IMR-90 (cell line): ENCODE measurements around the gene SLC25A51. TPM values are rescaled to one million over a fixed set of nuclear protein-coding genes. Genes with fewer than 3 reads are reported as not detected.

ENCODE experiments used
- ATAC-seq: fragments of 200-7000 bp; cut with Tn5 transposase; 2 replicates; pipeline ENCODE4 v1.9.1; 2020; ENCODE audit warnings: low read depth, mild to moderate bottlenecking, moderate library complexity
- BruUV-seq: library from RNA; stranded (reverse); fragments of 400-500 nt; replicated peaks from 2 replicates; lab custom pipeline; 2021; lab: Mats Ljungman, UMichigan
- CTCF ChIA-PET: fragments of 300-600 bp; formaldehyde crosslinking; extraction: SDS; loops from one replicate; lab custom pipeline; 2021; ENCODE audit warnings: antibody characterized with exemption; lab: Yijun Ruan, JAX
- POLR2A ChIA-PET: fragments of 300-600 bp; sonication (Branson Sonifier 250); formaldehyde crosslinking; loops from one replicate; lab custom pipeline; 2022; ENCODE audit warnings: antibody characterized with exemption; ENCODE audit not compliant: unreplicated experiment; lab: Charles Lee
- DNase-seq: peaks from one replicate; pipeline ENCODE4 v3.0.0; 2013
- H2AFZ ChIP-seq: replicated peaks from 2 replicates; pipeline ENCODE3; 2013; ENCODE audit warnings: low read length, mild to moderate bottlenecking; ENCODE audit not compliant: poor library complexity
- H2AK5ac ChIP-seq: 2 replicates; pipeline ENCODE4 v1.6.1; 2013; ENCODE audit warnings: low read depth, low read length, inconsistent platforms
- H2AK9ac ChIP-seq: replicated peaks from 2 replicates; pipeline ENCODE3; 2013; ENCODE audit warnings: mild to moderate bottlenecking, low read depth, low read length, moderate library complexity; ENCODE audit not compliant: poor library complexity
- H2BK120ac ChIP-seq: 2 replicates; pipeline ENCODE4 v1.6.1; 2013; ENCODE audit warnings: low read depth, low read length, inconsistent platforms
- H2BK15ac ChIP-seq: 3 replicates; pipeline ENCODE4 v1.6.1; 2013; ENCODE audit warnings: low read depth, low read length, inconsistent platforms
- H2BK20ac ChIP-seq: 2 replicates; pipeline ENCODE4 v1.6.1; 2013; ENCODE audit warnings: low read depth, mild to moderate bottlenecking, inconsistent platforms, low read length, moderate library complexity
- H2BK5ac ChIP-seq: 2 replicates; pipeline ENCODE4 v1.6.1; 2013; ENCODE audit warnings: mild to moderate bottlenecking, low read depth, low read length, inconsistent platforms; ENCODE audit not compliant: poor library complexity, severe bottlenecking
- H3K14ac ChIP-seq: replicated peaks from 2 replicates; pipeline ENCODE4 v1.6.1; 2013; ENCODE audit warnings: low read depth, low read length, inconsistent platforms
- H3K18ac ChIP-seq: 2 replicates; pipeline ENCODE4 v1.6.1; 2013; ENCODE audit warnings: low read depth, low read length, control low read depth
- H3K23ac ChIP-seq: 2 replicates; pipeline ENCODE4 v1.6.1; 2013; ENCODE audit warnings: low read depth, low read length, inconsistent platforms
- H3K27ac ChIP-seq: 2 replicates; pipeline ENCODE4 v1.5.1; 2013; ENCODE audit warnings: mild to moderate bottlenecking, control low read depth, low read length; ENCODE audit not compliant: insufficient read depth
- H3K27me3 ChIP-seq: 2 replicates; pipeline ENCODE4 v1.6.1; 2013; ENCODE audit warnings: low read length; ENCODE audit not compliant: control insufficient read depth, insufficient read depth
- H3K36me3 ChIP-seq: 2 replicates; pipeline ENCODE4 v1.6.1; 2013; ENCODE audit warnings: low read length, mixed read lengths; ENCODE audit not compliant: control insufficient read depth, insufficient read depth
- H3K4ac ChIP-seq: 2 replicates; pipeline ENCODE4 v1.6.1; 2013; ENCODE audit warnings: low read depth, low read length, inconsistent platforms
- H3K4me1 ChIP-seq: 2 replicates; pipeline ENCODE4 v1.6.1; 2013; ENCODE audit warnings: low read length, mixed read lengths; ENCODE audit not compliant: control insufficient read depth, insufficient read depth
- H3K4me2 ChIP-seq: 2 replicates; pipeline ENCODE4 v1.6.1; 2013; ENCODE audit warnings: low read depth, mild to moderate bottlenecking, control low read depth, low read length, moderate library complexity
- H3K4me3 ChIP-seq: 2 replicates; pipeline ENCODE4 v1.5.1; 2013; ENCODE audit warnings: low read depth, mild to moderate bottlenecking, control low read depth, low read length, moderate library complexity; ENCODE audit not compliant: insufficient read depth
- H3K56ac ChIP-seq: 2 replicates; pipeline ENCODE4 v1.6.1; 2013; ENCODE audit warnings: low read length, inconsistent platforms; ENCODE audit not compliant: insufficient read depth; ENCODE audit errors: extremely low read depth
- H3K79me1 ChIP-seq, 2 experiments: 2 replicates each; pipeline ENCODE4 v1.6.1; 2013; ENCODE audit warnings: low read length in 2 of 2, inconsistent platforms in 1 of 2, low read depth in 1 of 2
- H3K9ac ChIP-seq: 2 replicates; pipeline ENCODE4 v1.6.1; 2013; ENCODE audit warnings: low read depth, low read length, control low read depth
- H3K9me1 ChIP-seq: 2 replicates; pipeline ENCODE4 v1.6.1; 2013; ENCODE audit warnings: low read length, inconsistent platforms; ENCODE audit not compliant: insufficient read depth
- H3K9me3 ChIP-seq: 2 replicates; pipeline ENCODE4 v1.6.1; 2013; ENCODE audit warnings: low read length; ENCODE audit not compliant: control insufficient read depth, insufficient read depth
- H4K20me1 ChIP-seq: 2 replicates; pipeline ENCODE4 v1.6.1; 2013; ENCODE audit warnings: low read length, inconsistent platforms; ENCODE audit not compliant: insufficient read depth
- H4K5ac ChIP-seq: 2 replicates; pipeline ENCODE4 v1.6.1; 2013; ENCODE audit warnings: mild to moderate bottlenecking, low read depth, low read length, control low read depth
- H4K8ac ChIP-seq, 2 experiments: 2 replicates each; pipeline ENCODE4 v1.6.1; 2013; ENCODE audit warnings: low read depth in 2 of 2, low read length in 2 of 2, control low read depth in 1 of 2, inconsistent platforms in 1 of 2
- H4K91ac ChIP-seq: 2 replicates; pipeline ENCODE4 v1.6.1; 2013; ENCODE audit warnings: low read depth, low read length, inconsistent platforms; ENCODE audit not compliant: insufficient read depth
- BHLHE40 ChIP-seq: fragments of 150-350 bp; IDR thresholded peaks from 2 replicates; pipeline ENCODE4 v1.6.1; 2016; ENCODE audit warnings: mild to moderate bottlenecking, low read depth, low read length
- CTCF ChIP-seq: conservative IDR thresholded peaks from 2 replicates; pipeline ENCODE4 v1.5.1; 2012; ENCODE audit warnings: mild to moderate bottlenecking, low read depth, low read length, improper control_type of control experiment
- MAZ ChIP-seq: IDR thresholded peaks from 2 replicates; pipeline ENCODE4 v1.6.1; 2012; ENCODE audit warnings: low read depth, mild to moderate bottlenecking, low read length, improper control_type of control experiment, moderate library complexity, borderline replicate concordance
- MXI1 ChIP-seq: IDR thresholded peaks from 2 replicates; pipeline ENCODE4 v1.6.1; 2012; ENCODE audit warnings: low read depth, mild to moderate bottlenecking, low read length, moderate library complexity, borderline replicate concordance
- NFE2L2 ChIP-seq: fragments of 150-350 bp; IDR thresholded peaks from 2 replicates; pipeline ENCODE4 v1.6.1; 2016; ENCODE audit warnings: low read depth, mild to moderate bottlenecking, low read length
- RAD21 ChIP-seq: IDR thresholded peaks from 2 replicates; pipeline ENCODE4 v1.6.1; 2012; ENCODE audit warnings: low read length, improper control_type of control experiment
- SMC3 ChIP-seq: fragments of 150-350 bp; IDR thresholded peaks from 2 replicates; pipeline ENCODE4 v1.6.1; 2016; ENCODE audit warnings: low read depth, mild to moderate bottlenecking, antibody characterized with exemption, low read length, moderate library complexity
- WGBS, 2 experiments: methylation state at CpG; one replicate each; pipeline versions ENCODE4 v1.1.5 to v1.1.7; 2013; ENCODE audit warnings: missing lambda C conversion rate in 2 of 2; ENCODE audit not compliant: insufficient read length in 1 of 2; ENCODE audit errors: extremely low coverage in 2 of 2; 5-methylcytosine and 5-hydroxymethylcytosine counted together
- dilution Hi-C: fragments of 300-500 bp; cut with HindIII; formaldehyde crosslinking; loops from one replicate; pipeline ENCODE4 v1.14.3; 2018; ENCODE audit warnings: low sequenced_read_pairs; ENCODE audit not compliant: unreplicated experiment
- in situ Hi-C: fragments of 300-500 bp; cut with MboI; formaldehyde crosslinking; loops from 3 replicates; pipeline ENCODE4 v1.14.3; 2019; ENCODE audit warnings: low sequenced_read_pairs, inconsistent platforms, mixed read lengths
- intact Hi-C: fragments of 100-400 bp; cut with micrococcal nuclease; formaldehyde crosslinking; loops from 2 replicates; pipeline ENCODE4 v1.10.0; 2022
- polyA plus RNA-seq, 3 experiments: library from polyadenylated mRNA; depleted of rRNA; stranded (reverse); fragments of >200 nt; gene quantifications; 2 replicates each; pipeline ENCODE4 v1.2.3, GENCODE V29; 2012; ENCODE audit warnings: low replicate concordance in 1 of 3
- total RNA-seq: library from RNA; depleted of rRNA; stranded (reverse); fragments of >200 nt; gene quantifications from 2 replicates; pipeline ENCODE4 v1.2.3, GENCODE V29; 2012

The SLC25A51 gene
- total and polyA plus RNA-seq, 2 of the 4 experiments (the other 2 are of a cell fraction): 14.1 to 81.6 TPM

DNA sequence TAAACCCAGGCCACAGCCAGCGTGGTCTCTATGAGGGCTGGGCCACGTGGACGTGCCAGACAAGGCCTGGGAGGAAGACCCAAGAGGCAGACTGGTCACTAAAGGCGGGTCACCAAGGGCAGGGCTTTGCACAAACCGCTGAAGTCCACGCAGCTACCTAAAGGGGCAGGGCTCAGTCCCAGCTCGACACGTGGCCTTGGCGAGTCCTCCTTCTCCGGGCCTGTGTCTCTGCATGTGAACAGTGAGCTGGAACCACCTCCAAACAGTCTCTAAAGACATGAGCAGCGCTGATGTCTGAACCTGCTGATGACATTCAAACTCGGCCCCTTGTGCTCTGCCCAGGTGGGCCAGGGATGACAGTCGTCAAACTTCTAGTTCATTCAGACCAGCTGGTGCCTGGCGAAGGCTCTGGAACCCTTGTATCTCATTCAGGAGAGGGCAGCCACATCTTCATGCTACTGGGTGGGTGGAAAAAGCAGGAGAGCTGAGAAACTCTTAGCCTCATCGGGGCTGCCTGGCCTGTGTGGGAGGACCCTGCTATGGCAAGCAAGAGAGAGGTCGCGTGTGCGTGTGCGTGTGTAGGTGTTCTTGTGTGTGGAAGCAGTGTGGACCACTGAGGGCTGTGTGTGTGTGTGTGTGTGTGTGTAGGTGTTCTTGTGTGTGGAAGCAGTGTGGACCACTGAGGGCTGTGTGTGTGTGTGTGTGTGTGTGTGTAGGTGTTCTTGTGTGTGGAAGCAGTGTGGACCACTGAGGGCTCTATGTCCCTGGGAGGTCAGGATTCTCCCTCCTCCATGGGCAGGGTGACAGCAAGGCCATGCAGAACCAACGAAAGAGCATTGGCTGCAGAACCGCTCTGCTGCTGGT is 14.1 kb upstream of the SLC25A51 start:
- ChIA-PET CTCF (interaction anchor here (0.6 kb wide), 1 partner anchor 96 kb away, joined by 3 read pairs; no protein-coding TSS in a partner anchor), POLR2A (no interaction called here)
- no TSS peak for BruUV-seq

More for the DNA sequence above, 14.1 kb upstream of the SLC25A51 start:
- Histone ChIP-seq H2AFZ (no peak overlapping the region), H3K23ac (no peak overlapping the region), H4K5ac (no peak overlapping the region), H3K4me1 (peaks cover 17% of the 10 kb centered on the region), H3K79me1 (peaks cover 28 to 76% of the 10 kb centered on the region in 2 experiments; a peak in 3 of 4 replicates), H3K4me2 (no peak overlapping the region), H3K56ac (no peak overlapping the region), H2BK5ac (no peak overlapping the region), H3K18ac (no peak overlapping the region), H3K27ac (no peak overlapping the region), H3K9me3 (no peaks in the 10 kb centered on the region), H4K20me1 (peaks cover 10% of the 10 kb centered on the region), H2BK15ac (no peak overlapping the region), H4K8ac (peak overlapping the region; percentile 22 to 55; a peak in 1 of 4 replicates), H3K9me1 (peaks cover 6% of the 10 kb centered on the region; the same call in 1 of the 2 replicates), H3K9ac (no peak overlapping the region), H2AK5ac (peak overlapping the region; percentile 46), H3K14ac (peak overlapping the region; percentile 65; the same call in 1 of the 2 replicates), H2AK9ac (peak overlapping the region; percentile 19), H2BK120ac (no peak overlapping the region), H4K91ac (no peak overlapping the region; the same call in 1 of the 2 replicates), H3K27me3 (no peaks in the 10 kb centered on the region), H2BK20ac (no peak overlapping the region), H3K36me3 (peaks cover 55% of the 10 kb centered on the region), H3K4ac (peak overlapping the region; percentile 61; the same call in 1 of the 2 replicates), H3K4me3 (no peak overlapping the region)
- intact Hi-C loops (no loop called here), in situ Hi-C loops (no loop called here), dilution Hi-C loops (loop anchor here (25.0 kb wide), 1 partner anchor 469 kb away; the partner anchor contains the start of gene ALDH1B1)
- no peak for TF ChIP-seq MXI1
- TF ChIP-seq MAZ: no peak
- no peak for TF ChIP-seq BHLHE40
- TF ChIP-seq NFE2L2: no peak
- TF ChIP-seq CTCF: no peak
- TF ChIP-seq SMC3: no peak
- no peak for TF ChIP-seq RAD21
- DNase-seq (no peak), ATAC-seq (no peak)
- 73% methylated on average over 7 of the region's 21 CpGs; no CpG with 5 or more reads in 1 of the 2 experiments for WGBS, 2 experiments
